ENCODE data around the gene IFITM1. TPM values are rescaled to one million over a fixed set of nuclear protein-coding genes. Genes with fewer than 3 reads are reported as not detected.

Gene IFITM1
- total and polyA plus RNA-seq, 2 experiments from 2014 or later, result 72.7 to 180 TPM

GRCh38 chr11:288478-289397 is 25.1 kb upstream of the IFITM1 start, which contains the start of gene PGGHG:
Gene PGGHG, plus strand, starts transcription at chr11:289126. Its CDS starts 691 bp downstream, at chr11:289817.
- peak within 1 kb of the TSS; percentile 71 for H3K9ac ChIP-seq
- no peak for TF ChIP-seq EZH2 (IDR thresholded peaks at IDR 0.05; ENCODE audit: insufficient read depth, poor library complexity, severe bottlenecking)
- TF ChIP-seq EZH2phosphoT487 (IDR thresholded peaks at IDR 0.05; ENCODE audit: insufficient read depth, low read depth), result no peak
- H3K4me1 ChIP-seq (ENCODE audit: insufficient read depth), result no peaks in the 10 kb centered on the region

GRCh38 chr11:289398-289711 is 24.5 kb upstream of the IFITM1 start:
- Histone ChIP-seq H3K9ac (peak overlapping the region; percentile 50; the same call in 1 of the 2 replicates), H3K9me3 (ENCODE audit: low read depth) (no peaks in the 10 kb centered on the region), H2AFZ (no peak overlapping the region), H3K4me1 (ENCODE audit: insufficient read depth) (no peaks in the 10 kb centered on the region), H3K9me2 (ENCODE audit: insufficient read depth) (no peaks in the 10 kb centered on the region), H3K4me3 (peak overlapping the region; percentile 50; the same call in 1 of the 2 replicates), H3K27me3 (replicated peaks; ENCODE audit: insufficient read depth) (no peaks in the 10 kb centered on the region), H3K36me3 (ENCODE audit: low read depth) (no peaks in the 10 kb centered on the region), H3F3A (ENCODE audit: insufficient read depth) (no peaks in the 10 kb centered on the region), H3K4me2 (ENCODE audit: unreplicated experiment) (peak overlapping the region; percentile 50), H3K79me2 (ENCODE audit: insufficient read depth) (no peaks in the 10 kb centered on the region), H4K20me1 (ENCODE audit: insufficient read depth) (no peaks in the 10 kb centered on the region), H3K27ac (no peak overlapping the region)
- 23 to 60% methylated on average over 5 to 14 of the region's 14 CpGs for WGBS, 2 experiments (ENCODE audit: low coverage in 1 of 2, low lambda C conversion rate in 2 of 2, missing lambda C conversion rate in 2 of 2)
- in situ Hi-C loops (cut with MboI), result no loop called here
- TF ChIP-seq EZH2 (IDR thresholded peaks at IDR 0.05; ENCODE audit: insufficient read depth, poor library complexity, severe bottlenecking), result no peak
- no peak for TF ChIP-seq EZH2phosphoT487 (IDR thresholded peaks at IDR 0.05; ENCODE audit: insufficient read depth, low read depth)
- DNase-seq, result no peak

More at GRCh38 chr11:288478-289397, 25.1 kb upstream of the IFITM1 start, which contains the start of gene PGGHG:
- in situ Hi-C loops (cut with MboI), result no loop called here
- 3% methylated on average over 30 to 51 of the region's 112 CpGs for WGBS, 2 experiments (ENCODE audit: low coverage in 1 of 2, low lambda C conversion rate in 2 of 2, missing lambda C conversion rate in 2 of 2)
- Histone ChIP-seq H3K27ac (no peak within 1 kb of the TSS), H2AFZ (peak within 1 kb of the TSS; percentile 70), H3K9me2 (ENCODE audit: insufficient read depth) (no peaks in the 10 kb centered on the region), H3K4me3 (peak within 1 kb of the TSS; percentile 75), H3K9me3 (ENCODE audit: low read depth) (no peaks in the 10 kb centered on the region), H3K36me3 (ENCODE audit: low read depth) (no peaks in the 10 kb centered on the region), H3K79me2 (ENCODE audit: insufficient read depth) (no peaks in the 10 kb centered on the region), H3F3A (ENCODE audit: insufficient read depth) (no peaks in the 10 kb centered on the region), H3K27me3 (replicated peaks; ENCODE audit: insufficient read depth) (peaks cover 3% of the 10 kb centered on the region; the same call in 1 of the 2 replicates), H4K20me1 (ENCODE audit: insufficient read depth) (no peaks in the 10 kb centered on the region), H3K4me2 (ENCODE audit: unreplicated experiment) (peak within 1 kb of the TSS; percentile 72)
- peak; percentile 73 for DNase-seq

- Histone ChIP-seq H3K9ac (peak overlapping the region; percentile 50; the same call in 1 of the 2 replicates), H3K36me3 (ENCODE audit: low read depth) (no peaks in the 10 kb centered on the region), H3K27me3 (replicated peaks; ENCODE audit: insufficient read depth) (no peaks in the 10 kb centered on the region), H3K9me2 (ENCODE audit: insufficient read depth) (no peaks in the 10 kb centered on the region), H3F3A (ENCODE audit: insufficient read depth) (no peaks in the 10 kb centered on the region), H3K79me2 (ENCODE audit: insufficient read depth) (no peaks in the 10 kb centered on the region), H3K4me2 (ENCODE audit: unreplicated experiment) (peak overlapping the region; percentile 50), H2AFZ (no peak overlapping the region), H3K27ac (no peak overlapping the region), H3K4me3 (peak overlapping the region; percentile 50; the same call in 1 of the 2 replicates), H3K4me1 (ENCODE audit: insufficient read depth) (no peaks in the 10 kb centered on the region), H4K20me1 (ENCODE audit: insufficient read depth) (no peaks in the 10 kb centered on the region), H3K9me3 (ENCODE audit: low read depth) (no peaks in the 10 kb centered on the region)
- TF ChIP-seq EZH2phosphoT487 (IDR thresholded peaks at IDR 0.05; ENCODE audit: insufficient read depth, low read depth) (no peak), EZH2 (IDR thresholded peaks at IDR 0.05; ENCODE audit: insufficient read depth, poor library complexity, severe bottlenecking) (no peak)
- DNase-seq, result no peak
- 84 to 89% methylated on average over 47 of the region's 48 CpGs for WGBS, 2 experiments (ENCODE audit: low coverage in 1 of 2, low lambda C conversion rate in 2 of 2, missing lambda C conversion rate in 2 of 2)
- in situ Hi-C loops (cut with MboI), result no loop called here
These were observed 23.9 kb upstream of the IFITM1 start for GRCh38 chr11:289712-290620.

- Histone ChIP-seq H4K20me1 (ENCODE audit: insufficient read depth) (no peaks in the 10 kb centered on the region), H3F3A (ENCODE audit: insufficient read depth) (no peaks in the 10 kb centered on the region), H3K4me1 (ENCODE audit: insufficient read depth) (no peaks in the 10 kb centered on the region), H3K4me3 (no peak overlapping the region), H3K9me3 (ENCODE audit: low read depth) (no peaks in the 10 kb centered on the region), H3K9me2 (ENCODE audit: insufficient read depth) (no peaks in the 10 kb centered on the region), H3K79me2 (ENCODE audit: insufficient read depth) (no peaks in the 10 kb centered on the region), H3K4me2 (ENCODE audit: unreplicated experiment) (no peak overlapping the region), H3K9ac (no peak overlapping the region), H3K27me3 (replicated peaks; ENCODE audit: insufficient read depth) (no peaks in the 10 kb centered on the region), H3K36me3 (ENCODE audit: low read depth) (no peaks in the 10 kb centered on the region), H3K27ac (no peak overlapping the region), H2AFZ (no peak overlapping the region)
- 88 to 94% methylated on average over 12 to 13 of the region's 13 CpGs for WGBS, 2 experiments (ENCODE audit: low coverage in 1 of 2, low lambda C conversion rate in 2 of 2, missing lambda C conversion rate in 2 of 2)
- in situ Hi-C loops (cut with MboI), result no loop called here
- DNase-seq, result no peak
- TF ChIP-seq EZH2 (IDR thresholded peaks at IDR 0.05; ENCODE audit: insufficient read depth, poor library complexity, severe bottlenecking) (no peak), EZH2phosphoT487 (IDR thresholded peaks at IDR 0.05; ENCODE audit: insufficient read depth, low read depth) (no peak)
These were observed 23.1 kb upstream of the IFITM1 start for GRCh38 chr11:290621-291231.
